ENCODE measurements around the gene TBC1D8.

The TBC1D8 gene

DNA sequence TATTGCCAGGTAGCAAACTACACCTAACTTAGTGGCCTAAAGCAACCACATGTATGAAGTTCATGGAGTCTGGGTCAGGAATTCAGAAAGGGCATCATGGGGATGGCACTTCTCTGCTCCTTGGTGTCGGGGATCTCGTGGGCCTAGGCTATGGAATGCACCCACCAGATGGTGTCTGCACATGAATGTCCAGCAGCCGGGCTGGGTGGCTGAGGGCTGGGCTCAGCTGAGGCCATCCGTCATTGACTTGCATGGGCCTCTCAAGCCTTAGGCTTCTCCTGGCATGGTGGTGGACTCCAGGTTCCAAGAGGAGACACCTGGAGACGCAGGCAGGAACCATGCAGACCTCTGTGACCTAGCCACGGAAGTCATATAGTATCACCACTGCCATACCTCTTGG lies 175.1 kb downstream of the TBC1D8 start:
- no peak for DNase-seq (ENCODE audit: low spot score)
- in situ Hi-C loops (cut with MboI; ENCODE audit: low pct_unique_long_range_greater_than_20kb, low sequenced_read_pairs, unreplicated experiment) = no loop called here
- no peak for TF ChIP-seq CTCF (IDR thresholded peaks at IDR 0.05; ENCODE audit: extremely low read depth, insufficient read depth, missing control alignments)

DNA sequence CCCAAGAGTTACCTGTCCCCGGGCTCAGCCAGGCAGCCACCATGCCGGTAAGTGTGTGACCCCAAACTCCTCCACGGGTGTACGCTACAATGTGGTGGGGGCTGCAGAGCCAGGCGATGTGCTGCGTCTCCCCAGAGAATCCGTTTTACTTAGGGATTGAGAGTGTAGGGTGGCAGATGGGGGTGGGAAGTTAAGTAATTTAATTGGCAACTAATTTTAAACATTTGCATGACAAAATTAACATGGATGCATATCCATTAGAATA lies 175.7 kb downstream of the TBC1D8 start:
- TF ChIP-seq CTCF (IDR thresholded peaks at IDR 0.05; ENCODE audit: extremely low read depth, insufficient read depth, missing control alignments) = no peak
- in situ Hi-C loops (cut with MboI; ENCODE audit: low pct_unique_long_range_greater_than_20kb, low sequenced_read_pairs, unreplicated experiment) = no loop called here
- no peak for DNase-seq (ENCODE audit: low spot score)

- no peak for DNase-seq (ENCODE audit: low spot score)
- in situ Hi-C loops (cut with MboI; ENCODE audit: low pct_unique_long_range_greater_than_20kb, low sequenced_read_pairs, unreplicated experiment) = no loop called here
- TF ChIP-seq CTCF (IDR thresholded peaks at IDR 0.05; ENCODE audit: extremely low read depth, insufficient read depth, missing control alignments) = no peak
Observed at GRCh38 chr2:100974712-100975520, 176.3 kb downstream of the TBC1D8 start.

- in situ Hi-C loops (cut with MboI; ENCODE audit: low pct_unique_long_range_greater_than_20kb, low sequenced_read_pairs, unreplicated experiment) = no loop called here
- no peak for DNase-seq (ENCODE audit: low spot score)
- TF ChIP-seq CTCF (IDR thresholded peaks at IDR 0.05; ENCODE audit: extremely low read depth, insufficient read depth, missing control alignments) = no peak
Observed at GRCh38 chr2:100972452-100972851, 178.7 kb downstream of the TBC1D8 start.

DNA sequence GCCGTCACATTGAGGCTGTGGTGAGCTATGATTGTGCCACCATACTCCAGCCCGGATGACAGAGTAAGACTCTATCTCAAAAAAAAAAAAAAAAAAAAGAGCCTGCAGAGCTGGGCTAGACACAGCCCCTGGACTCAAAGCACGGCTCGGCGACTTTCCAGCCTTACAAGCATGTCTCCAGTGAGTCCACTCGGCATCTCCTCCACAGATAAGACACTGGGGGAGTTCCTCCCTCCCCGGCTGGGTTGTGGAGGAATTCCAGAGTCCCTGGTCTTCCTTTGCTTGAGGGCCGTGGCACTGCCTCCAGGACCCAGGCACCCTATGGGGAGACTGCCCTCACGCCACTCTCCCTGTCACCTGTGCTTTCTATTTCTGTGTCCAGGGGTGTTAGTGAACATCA lies 180.0 kb downstream of the TBC1D8 start:
- DNase-seq (ENCODE audit: low spot score) = no peak
- in situ Hi-C loops (cut with MboI; ENCODE audit: low pct_unique_long_range_greater_than_20kb, low sequenced_read_pairs, unreplicated experiment) = no loop called here
- TF ChIP-seq CTCF (IDR thresholded peaks at IDR 0.05; ENCODE audit: extremely low read depth, insufficient read depth, missing control alignments) = no peak

GRCh38 chr2:100969998-100970397 lies 181.2 kb downstream of the TBC1D8 start:
- in situ Hi-C loops (cut with MboI; ENCODE audit: low pct_unique_long_range_greater_than_20kb, low sequenced_read_pairs, unreplicated experiment) = no loop called here
- no peak for DNase-seq (ENCODE audit: low spot score)
- TF ChIP-seq CTCF (IDR thresholded peaks at IDR 0.05; ENCODE audit: extremely low read depth, insufficient read depth, missing control alignments) = no peak
